ENCODE data around the gene MAGI2. TPM values are rescaled to one million over a fixed set of nuclear protein-coding genes. Genes with fewer than 3 reads are reported as not detected.

The MAGI2 gene
- total RNA-seq, 1 donor from 2014 or later, result 5.4 TPM

DNA sequence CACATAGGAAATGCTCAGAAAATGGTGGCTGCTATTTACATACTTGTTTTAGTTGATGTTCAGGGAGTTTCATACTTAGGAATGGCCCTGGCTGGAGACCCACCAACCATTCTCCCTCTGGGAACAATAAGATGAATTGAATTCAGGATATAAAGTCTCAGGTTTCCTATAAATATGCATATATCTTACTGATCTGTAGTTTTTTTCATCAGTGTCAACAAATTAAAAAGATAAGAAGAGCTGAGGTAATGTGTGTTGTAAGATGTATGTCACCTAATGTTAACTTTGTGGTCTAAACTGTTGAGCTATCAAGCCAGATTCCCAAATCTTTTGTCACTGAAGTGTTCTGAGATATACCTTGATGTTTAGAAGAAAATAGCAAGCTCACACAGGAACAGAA, 457.5 kb downstream of the MAGI2 start:
- H3K27me3 ChIP-seq (ENCODE audit: insufficient read depth, low read length), result no peaks in the 10 kb centered on the region
- H3K9me3 Mint-ChIP-seq (ENCODE audit: unreplicated experiment), result no peaks in the 10 kb centered on the region
- no peaks in the 10 kb centered on the region for H3K4me1 Mint-ChIP-seq (ENCODE audit: low read depth, unreplicated experiment)

GRCh38 chr7:78993341-78993740, 460.1 kb downstream of the MAGI2 start:
- Mint-ChIP-seq H3K9me3 (ENCODE audit: unreplicated experiment) (no peaks in the 10 kb centered on the region), H3K27me3 (ENCODE audit: low read depth, unreplicated experiment) (no peaks in the 10 kb centered on the region), H3K36me3 (ENCODE audit: low read depth, unreplicated experiment) (no peaks in the 10 kb centered on the region), H3K27ac (ENCODE audit: unreplicated experiment) (no peak overlapping the region), H3K4me1 (ENCODE audit: low read depth, unreplicated experiment) (no peaks in the 10 kb centered on the region), H3K4me3 (ENCODE audit: unreplicated experiment) (no peak overlapping the region)
- Histone ChIP-seq H3K27ac (ENCODE audit: low read depth, low read length) (no peak overlapping the region), H3K4me3 (ENCODE audit: insufficient read depth, low read depth, low read length) (no peak overlapping the region), H4K20me1 (ENCODE audit: insufficient read depth, low read length) (no peaks in the 10 kb centered on the region), H3K4me2 (ENCODE audit: low read length) (no peak overlapping the region), H3K9ac (ENCODE audit: low read length) (no peak overlapping the region), H2AFZ (ENCODE audit: low read depth, low read length) (no peak overlapping the region), H3K9me3 (ENCODE audit: insufficient read depth, low read depth, low read length) (no peaks in the 10 kb centered on the region), H3K27me3 (ENCODE audit: insufficient read depth, low read length) (no peaks in the 10 kb centered on the region), H3K79me2 (ENCODE audit: insufficient read depth, low read length) (no peaks in the 10 kb centered on the region), H3K4me1 (ENCODE audit: insufficient read depth, low read length) (no peaks in the 10 kb centered on the region), H3K36me3 (ENCODE audit: insufficient read depth, low read length) (no peaks in the 10 kb centered on the region)
- DNase-seq (ENCODE audit: low read depth) (no peak), FAIRE-seq (no peak)
- TF ChIP-seq EZH2 (IDR thresholded peaks at IDR 0.05; ENCODE audit: insufficient read depth, low read length) (no peak), CTCF (IDR thresholded peaks at IDR 0.05; ENCODE audit: insufficient read depth, low read depth, low read length) (no peak)

More for the DNA sequence above, 457.5 kb downstream of the MAGI2 start:
- DNase-seq (ENCODE audit: low read depth), result no peak
- no peak for TF ChIP-seq CTCF (IDR thresholded peaks at IDR 0.05; ENCODE audit: insufficient read depth, low read depth, low read length)
- TF ChIP-seq EZH2 (IDR thresholded peaks at IDR 0.05; ENCODE audit: insufficient read depth, low read length), result no peak
- no peak overlapping the region for H3K4me2 ChIP-seq (ENCODE audit: low read length)
- H3K79me2 ChIP-seq (ENCODE audit: insufficient read depth, low read length), result no peaks in the 10 kb centered on the region
- no peak overlapping the region for H3K27ac ChIP-seq (ENCODE audit: low read depth, low read length)
- no peak overlapping the region for H3K27ac Mint-ChIP-seq (ENCODE audit: unreplicated experiment)
- H3K4me3 Mint-ChIP-seq (ENCODE audit: unreplicated experiment), result no peak overlapping the region
- no peak for FAIRE-seq
- H3K9me3 ChIP-seq (ENCODE audit: insufficient read depth, low read depth, low read length), result no peaks in the 10 kb centered on the region
- no peak overlapping the region for H3K4me3 ChIP-seq (ENCODE audit: insufficient read depth, low read depth, low read length)
- H3K36me3 ChIP-seq (ENCODE audit: insufficient read depth, low read length), result no peaks in the 10 kb centered on the region
- H3K36me3 Mint-ChIP-seq (ENCODE audit: low read depth, unreplicated experiment), result no peaks in the 10 kb centered on the region
- no peak overlapping the region for H2AFZ ChIP-seq (ENCODE audit: low read depth, low read length)
- H3K27me3 Mint-ChIP-seq (ENCODE audit: low read depth, unreplicated experiment), result no peaks in the 10 kb centered on the region
- no peaks in the 10 kb centered on the region for H3K4me1 ChIP-seq (ENCODE audit: insufficient read depth, low read length)
- H3K9ac ChIP-seq (ENCODE audit: low read length), result no peak overlapping the region
- H4K20me1 ChIP-seq (ENCODE audit: insufficient read depth, low read length), result no peaks in the 10 kb centered on the region

- DNase-seq (ENCODE audit: low read depth), result no peak
- Mint-ChIP-seq H3K27ac (ENCODE audit: unreplicated experiment) (no peak overlapping the region), H3K27me3 (ENCODE audit: low read depth, unreplicated experiment) (no peaks in the 10 kb centered on the region), H3K4me3 (ENCODE audit: unreplicated experiment) (no peak overlapping the region), H3K4me1 (ENCODE audit: low read depth, unreplicated experiment) (no peaks in the 10 kb centered on the region), H3K36me3 (ENCODE audit: low read depth, unreplicated experiment) (no peaks in the 10 kb centered on the region), H3K9me3 (ENCODE audit: unreplicated experiment) (no peaks in the 10 kb centered on the region)
- TF ChIP-seq CTCF (IDR thresholded peaks at IDR 0.05; ENCODE audit: insufficient read depth, low read depth, low read length) (no peak), EZH2 (IDR thresholded peaks at IDR 0.05; ENCODE audit: insufficient read depth, low read length) (no peak)
- FAIRE-seq, result no peak
- H3K9ac ChIP-seq (ENCODE audit: low read length), result no peak overlapping the region
- no peak overlapping the region for H3K27ac ChIP-seq (ENCODE audit: low read depth, low read length)
- no peaks in the 10 kb centered on the region for H3K4me1 ChIP-seq (ENCODE audit: insufficient read depth, low read length)
- H3K9me3 ChIP-seq (ENCODE audit: insufficient read depth, low read depth, low read length), result no peaks in the 10 kb centered on the region
- no peaks in the 10 kb centered on the region for H4K20me1 ChIP-seq (ENCODE audit: insufficient read depth, low read length)
- H3K4me2 ChIP-seq (ENCODE audit: low read length), result no peak overlapping the region
- no peaks in the 10 kb centered on the region for H3K79me2 ChIP-seq (ENCODE audit: insufficient read depth, low read length)
- H3K4me3 ChIP-seq (ENCODE audit: insufficient read depth, low read depth, low read length), result no peak overlapping the region
- no peak overlapping the region for H2AFZ ChIP-seq (ENCODE audit: low read depth, low read length)
- H3K36me3 ChIP-seq (ENCODE audit: insufficient read depth, low read length), result no peaks in the 10 kb centered on the region
- no peaks in the 10 kb centered on the region for H3K27me3 ChIP-seq (ENCODE audit: insufficient read depth, low read length)
These were observed 468.0 kb downstream of the MAGI2 start for GRCh38 chr7:78985509-78985908.

Measured in astrocyte (in vitro differentiated cells and primary cell).